Measurements from ENCODE around the gene MYO3B. TPM values are rescaled to one million over a fixed set of nuclear protein-coding genes. Genes with fewer than 3 reads are reported as not detected.

The MYO3B gene
- total RNA-seq, 1 donor from 2014 or later, result not detected

DNA sequence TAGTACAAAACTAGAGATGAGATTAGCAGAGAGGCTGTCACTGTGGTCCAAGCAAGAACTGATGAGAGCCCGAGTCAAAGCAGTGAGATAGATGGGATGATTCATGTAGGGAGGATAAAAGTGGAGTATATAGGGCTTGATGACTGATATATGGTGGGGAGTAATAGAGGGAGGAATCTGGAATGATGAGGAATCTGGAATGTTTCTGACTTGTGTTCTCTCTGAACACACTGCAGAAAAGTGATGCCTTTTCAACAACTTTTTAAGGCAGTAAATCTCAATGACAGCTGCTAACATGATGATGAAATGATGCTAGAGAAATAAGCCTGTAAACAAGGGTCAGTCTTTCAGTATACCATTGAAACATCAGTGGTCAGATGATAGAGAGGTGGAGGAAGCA is 393.7 kb downstream of the MYO3B start:
- no peak overlapping the region for H3K4me3 Mint-ChIP-seq (ENCODE audit: unreplicated experiment)
- H3K4me1 Mint-ChIP-seq (ENCODE audit: low read depth), result no peaks in the 10 kb centered on the region
- H3K9me3 Mint-ChIP-seq (ENCODE audit: low read depth), result no peaks in the 10 kb centered on the region
- H3K27me3 Mint-ChIP-seq (ENCODE audit: low read depth), result peaks cover 32% of the 10 kb centered on the region
- DNase-seq (ENCODE audit: low spot score), result no peak
- TF ChIP-seq, protein P1, sequence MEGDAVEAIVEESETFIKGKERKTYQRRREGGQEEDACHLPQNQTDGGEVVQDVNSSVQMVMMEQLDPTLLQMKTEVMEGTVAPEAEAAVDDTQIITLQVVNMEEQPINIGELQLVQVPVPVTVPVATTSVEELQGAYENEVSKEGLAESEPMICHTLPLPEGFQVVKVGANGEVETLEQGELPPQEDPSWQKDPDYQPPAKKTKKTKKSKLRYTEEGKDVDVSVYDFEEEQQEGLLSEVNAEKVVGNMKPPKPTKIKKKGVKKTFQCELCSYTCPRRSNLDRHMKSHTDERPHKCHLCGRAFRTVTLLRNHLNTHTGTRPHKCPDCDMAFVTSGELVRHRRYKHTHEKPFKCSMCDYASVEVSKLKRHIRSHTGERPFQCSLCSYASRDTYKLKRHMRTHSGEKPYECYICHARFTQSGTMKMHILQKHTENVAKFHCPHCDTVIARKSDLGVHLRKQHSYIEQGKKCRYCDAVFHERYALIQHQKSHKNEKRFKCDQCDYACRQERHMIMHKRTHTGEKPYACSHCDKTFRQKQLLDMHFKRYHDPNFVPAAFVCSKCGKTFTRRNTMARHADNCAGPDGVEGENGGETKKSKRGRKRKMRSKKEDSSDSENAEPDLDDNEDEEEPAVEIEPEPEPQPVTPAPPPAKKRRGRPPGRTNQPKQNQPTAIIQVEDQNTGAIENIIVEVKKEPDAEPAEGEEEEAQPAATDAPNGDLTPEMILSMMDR (IDR thresholded peaks at IDR 0.05), result no peak
- H3K36me3 Mint-ChIP-seq (ENCODE audit: low read depth), result peaks cover 3% of the 10 kb centered on the region
- no peak overlapping the region for H3K27ac Mint-ChIP-seq (ENCODE audit: unreplicated experiment)

DNA sequence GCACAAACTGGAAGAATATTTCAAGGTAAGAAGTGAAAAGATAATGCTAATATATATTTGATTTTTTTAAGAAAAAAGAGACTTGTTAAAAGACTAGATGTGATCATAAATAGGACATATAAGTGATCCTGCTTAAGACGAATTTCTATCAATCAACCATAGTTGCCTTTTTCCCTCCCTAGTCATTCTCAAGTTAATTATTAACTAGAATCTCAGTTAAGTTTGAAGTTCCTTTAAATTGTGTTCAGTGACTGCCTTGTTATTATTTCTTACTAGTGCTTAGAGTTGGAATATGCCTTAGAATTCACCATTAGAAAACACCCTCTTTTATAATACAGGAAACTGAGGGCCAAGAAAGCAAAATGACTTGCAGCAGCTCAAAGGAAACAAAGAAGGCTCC is 395.7 kb downstream of the MYO3B start:
- TF ChIP-seq, protein P1 (IDR thresholded peaks at IDR 0.05), result no peak
- Mint-ChIP-seq H3K27me3 (ENCODE audit: low read depth) (peaks cover 29% of the 10 kb centered on the region), H3K4me1 (ENCODE audit: low read depth) (no peaks in the 10 kb centered on the region), H3K36me3 (ENCODE audit: low read depth) (peaks cover 3% of the 10 kb centered on the region), H3K9me3 (ENCODE audit: low read depth) (no peaks in the 10 kb centered on the region), H3K27ac (ENCODE audit: unreplicated experiment) (no peak overlapping the region), H3K4me3 (ENCODE audit: unreplicated experiment) (no peak overlapping the region)
- DNase-seq (ENCODE audit: low spot score), result no peak

DNA sequence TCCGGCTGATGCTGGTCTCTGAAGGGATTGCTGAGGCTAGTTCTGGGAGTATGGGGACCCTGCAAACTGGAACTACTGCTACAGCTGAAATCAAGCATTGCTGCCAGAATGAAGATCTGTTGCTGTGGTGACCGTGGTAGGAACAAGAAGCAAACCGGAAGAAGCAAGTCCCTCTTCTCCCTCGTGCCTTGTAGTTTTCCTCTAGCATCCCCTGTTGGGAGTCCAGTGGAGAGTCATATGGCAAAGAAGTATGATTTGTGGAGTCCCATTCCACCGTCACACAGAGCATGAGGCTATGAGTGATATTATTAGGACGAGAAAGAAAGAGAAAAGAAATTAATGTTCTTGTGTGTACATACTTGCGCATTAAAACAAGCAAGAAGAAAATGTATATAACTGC is 398.3 kb downstream of the MYO3B start:
- H3K27me3 Mint-ChIP-seq (ENCODE audit: low read depth), result peaks cover 18% of the 10 kb centered on the region
- TF ChIP-seq, protein P1 (IDR thresholded peaks at IDR 0.05), result no peak
- no peak overlapping the region for H3K4me3 Mint-ChIP-seq (ENCODE audit: unreplicated experiment)
- peaks cover 3% of the 10 kb centered on the region for H3K36me3 Mint-ChIP-seq (ENCODE audit: low read depth)
- H3K9me3 Mint-ChIP-seq (ENCODE audit: low read depth), result no peaks in the 10 kb centered on the region
- no peak overlapping the region for H3K27ac Mint-ChIP-seq (ENCODE audit: unreplicated experiment)
- H3K4me1 Mint-ChIP-seq (ENCODE audit: low read depth), result no peaks in the 10 kb centered on the region
- DNase-seq (ENCODE audit: low spot score), result no peak

DNA sequence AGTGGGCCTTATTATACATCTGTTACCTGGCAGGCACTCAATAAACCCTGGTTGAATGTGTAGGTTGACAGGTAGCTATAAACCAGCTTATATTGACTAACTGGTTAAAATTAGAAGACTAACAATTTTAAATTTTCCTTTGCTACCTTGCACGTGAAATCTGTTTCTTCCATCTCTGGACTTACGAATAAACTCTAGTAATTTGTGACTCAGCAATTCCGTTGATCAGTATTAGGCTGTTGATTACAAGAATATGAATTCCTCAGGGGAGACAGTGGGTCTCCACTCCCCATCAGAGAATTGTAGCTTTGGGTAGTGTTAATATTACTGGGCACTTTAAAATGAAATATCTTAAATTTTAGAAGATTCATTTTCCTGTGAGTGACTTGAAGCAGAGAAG is 399.4 kb downstream of the MYO3B start:
- Mint-ChIP-seq H3K9me3 (ENCODE audit: low read depth) (no peaks in the 10 kb centered on the region), H3K27ac (ENCODE audit: unreplicated experiment) (no peak overlapping the region), H3K4me3 (ENCODE audit: unreplicated experiment) (no peak overlapping the region), H3K36me3 (ENCODE audit: low read depth) (no peaks in the 10 kb centered on the region), H3K4me1 (ENCODE audit: low read depth) (no peaks in the 10 kb centered on the region), H3K27me3 (ENCODE audit: low read depth) (peaks cover 13% of the 10 kb centered on the region)
- TF ChIP-seq, protein P1 (IDR thresholded peaks at IDR 0.05), result no peak
- no peak for DNase-seq (ENCODE audit: low spot score)

DNA sequence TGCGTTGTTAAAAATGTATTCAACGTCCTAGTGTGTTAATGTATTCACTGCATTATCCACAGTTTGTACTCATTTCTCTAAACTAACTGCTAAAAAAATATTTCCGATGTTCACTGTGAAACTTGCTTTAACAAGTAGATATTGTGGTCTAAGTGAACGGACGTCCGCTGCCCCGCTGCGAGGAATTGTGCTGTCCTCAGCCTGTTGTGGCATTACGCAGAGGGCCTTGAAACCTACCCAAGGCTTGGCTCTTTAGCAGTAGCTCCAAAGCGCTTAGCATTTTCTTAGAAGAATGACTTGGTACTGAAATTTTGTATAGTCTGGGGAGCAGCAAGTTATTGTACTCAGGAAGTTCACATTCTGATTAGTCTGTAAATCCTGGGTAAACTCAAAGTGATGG is 400.7 kb downstream of the MYO3B start:
- H3K27me3 Mint-ChIP-seq (ENCODE audit: low read depth), result peaks cover 13% of the 10 kb centered on the region
- no peaks in the 10 kb centered on the region for H3K36me3 Mint-ChIP-seq (ENCODE audit: low read depth)
- no peak overlapping the region for H3K27ac Mint-ChIP-seq (ENCODE audit: unreplicated experiment)
- no peaks in the 10 kb centered on the region for H3K4me1 Mint-ChIP-seq (ENCODE audit: low read depth)
- H3K4me3 Mint-ChIP-seq (ENCODE audit: unreplicated experiment), result no peak overlapping the region
- TF ChIP-seq, protein P1 (IDR thresholded peaks at IDR 0.05), result no peak
- no peak for DNase-seq (ENCODE audit: low spot score)
- H3K9me3 Mint-ChIP-seq (ENCODE audit: low read depth), result no peaks in the 10 kb centered on the region

All from chondrocyte (in vitro differentiated cells).